ENCODE measurements around the gene CALHM3.
"Not testable (repeated sequence)": the region's sequence is repeated elsewhere in the genome, so short reads cannot be mapped to it uniquely, and the experiment has no call there.

CALHM3 gene

GRCh38 chr10:103479135-103479534 is at the start of gene CALHM3:
Gene CALHM3, minus strand, starts transcription at chr10:103479240. Its CDS starts 208 bp downstream, at chr10:103479032.
- no peak for DNase-seq (ENCODE audit: low read depth in 2 of 2)

- no peak for DNase-seq (ENCODE audit: low read depth in 2 of 2)
These were observed 49.5 kb upstream of the CALHM3 start for GRCh38 chr10:103528549-103528948.

- not testable (repeated sequence) for DNase-seq (ENCODE audit: low read depth in 2 of 2)
These were observed 48.4 kb upstream of the CALHM3 start for GRCh38 chr10:103527476-103527875.

GRCh38 chr10:103525901-103526300 is 46.9 kb upstream of the CALHM3 start:
- no peak for DNase-seq (ENCODE audit: low read depth in 2 of 2)

- DNase-seq (ENCODE audit: low read depth in 2 of 2) = no peak
These were observed 44.6 kb upstream of the CALHM3 start for GRCh38 chr10:103523683-103524082.

- DNase-seq (ENCODE audit: low read depth in 2 of 2) = not testable (repeated sequence)
These were observed 43.0 kb upstream of the CALHM3 start for GRCh38 chr10:103522006-103522405.

- no peak for DNase-seq (ENCODE audit: low read depth in 2 of 2)
These were observed 40.8 kb upstream of the CALHM3 start for GRCh38 chr10:103519798-103520197.

GRCh38 chr10:103517234-103518085 is 38.4 kb upstream of the CALHM3 start:
- DNase-seq (ENCODE audit: low read depth in 2 of 2) = no peak

- no peak for DNase-seq (ENCODE audit: low read depth in 2 of 2)
These were observed 35.2 kb upstream of the CALHM3 start for GRCh38 chr10:103514244-103514643.

GRCh38 chr10:103513380-103514060 is 34.5 kb upstream of the CALHM3 start:
- DNase-seq (ENCODE audit: low read depth in 2 of 2) = no peak

GRCh38 chr10:103512591-103513379 is 33.7 kb upstream of the CALHM3 start:
- DNase-seq (ENCODE audit: low read depth in 2 of 2) = no peak

- no peak for DNase-seq (ENCODE audit: low read depth in 2 of 2)
These were observed 33.1 kb upstream of the CALHM3 start for GRCh38 chr10:103512166-103512565.

GRCh38 chr10:103510791-103511752 is 32.0 kb upstream of the CALHM3 start:
- no peak for DNase-seq (ENCODE audit: low read depth in 2 of 2)

GRCh38 chr10:103510046-103510685 is 31.1 kb upstream of the CALHM3 start:
- no peak for DNase-seq (ENCODE audit: low read depth in 2 of 2)

GRCh38 chr10:103507235-103508191 is 28.5 kb upstream of the CALHM3 start:
- DNase-seq (ENCODE audit: low read depth in 2 of 2) = no peak

- DNase-seq (ENCODE audit: low read depth in 2 of 2) = no peak
These were observed 27.0 kb upstream of the CALHM3 start for GRCh38 chr10:103506061-103506460.

GRCh38 chr10:103504181-103504783 is 25.2 kb upstream of the CALHM3 start:
- peak in 1 of 2 experiments; percentile 31 for DNase-seq (ENCODE audit: low read depth in 2 of 2)

- DNase-seq (ENCODE audit: low read depth in 2 of 2) = not testable (repeated sequence)
These were observed 24.7 kb upstream of the CALHM3 start for GRCh38 chr10:103503777-103504176.

Data from fibroblast of skin of left biceps (primary cell).